K562 (cell line): ENCODE data around the gene LTA4H. TPM values are rescaled to one million over a fixed set of nuclear protein-coding genes. Genes with fewer than 3 reads are reported as not detected.

Experiments
- ATAC-seq: fragments of 200-7000 bp; cut with Tn5 transposase; 3 replicates; pipeline ENCODE4 v1.9.1; 2020; ENCODE audit warnings: moderate library complexity
- BruUV-seq: library from RNA; stranded (reverse); fragments of 400-500 nt; replicated peaks from 2 replicates; lab custom pipeline; 2021; lab: Mats Ljungman, UMichigan
- CTCF ChIA-PET: fragments of 300-600 bp; formaldehyde crosslinking; extraction: SDS; loops from one replicate; lab custom pipeline; 2021; ENCODE audit warnings: low intra/inter-chr PET ratio; lab: Yijun Ruan, JAX
- POLR2A ChIA-PET: fragments of 300-600, 350-650 bp; sonication (Branson Sonifier 250); formaldehyde crosslinking; extraction: SDS; loops from one replicate; lab custom pipeline; 2021; ENCODE audit warnings: antibody characterized with exemption, inconsistent platforms; lab: Yijun Ruan, JAX
- DNase-seq, 4 experiments: peaks; one replicate each; pipeline versions ENCODE4 v3.0.0 to v3.0.0-alpha.2; 2011 to 2018; ENCODE audit warnings: low spot score in 3 of 4, mixed read lengths in 3 of 4; ENCODE audit errors: extremely low read depth in 1 of 4
- FAIRE-seq: peaks from 2 replicates; lab custom pipeline; 2011; peaks lifted over from hg19 to GRCh38; lab: Jason Lieb, UNC
- H2AFZ ChIP-seq: 2 replicates; pipeline ENCODE4 v1.6.0; 2011; ENCODE audit warnings: low read depth, low read length, control low read depth, inconsistent platforms
- H3K27ac ChIP-seq: fragments of 200-600 bp; 3 replicates; pipeline ENCODE4 v1.8.0; 2011; ENCODE audit warnings: low read depth, mild to moderate bottlenecking, control low read depth, inconsistent platforms, low read length, moderate library complexity, mixed read lengths; ENCODE audit errors: extremely low read depth
- H3K27me3 ChIP-seq, 2 experiments: fragments of 300-600 bp in 1 of 2; 2 replicates in 1 of 2; 3 replicates in 1 of 2; pipeline versions ENCODE4 v1.6.0 to v1.8.0; 2011; ENCODE audit warnings: inconsistent platforms in 2 of 2, low read length in 2 of 2, mild to moderate bottlenecking in 1 of 2, mixed read lengths in 1 of 2, moderate library complexity in 1 of 2; ENCODE audit not compliant: control insufficient read depth in 2 of 2, insufficient read depth in 2 of 2
- H3K36me3 ChIP-seq: fragments of 300-600 bp; 3 replicates; pipeline ENCODE4 v1.8.0; 2011; ENCODE audit warnings: mild to moderate bottlenecking, low read length, inconsistent platforms; ENCODE audit not compliant: control insufficient read depth, insufficient read depth
- H3K4me1 ChIP-seq, 2 experiments: fragments of 200-600 bp in 1 of 2; replicated peaks in 1 of 2; 2 replicates in 1 of 2; 3 replicates in 1 of 2; pipeline versions ENCODE4 v1.5.1 to v1.8.0; 2011; ENCODE audit warnings: inconsistent platforms in 2 of 2, low read length in 2 of 2, mild to moderate bottlenecking in 1 of 2, mixed read lengths in 1 of 2, moderate library complexity in 1 of 2; ENCODE audit not compliant: control insufficient read depth in 2 of 2, insufficient read depth in 2 of 2
- H3K4me2 ChIP-seq: 2 replicates; pipeline ENCODE4 v1.6.1; 2011; ENCODE audit warnings: low read length, control low read depth, inconsistent platforms, mixed read lengths; ENCODE audit not compliant: insufficient read depth
- H3K4me3 ChIP-seq: fragments of 200-600 bp; sonication (generic), shearing (Covaris generic); 2 replicates; pipeline ENCODE4 v1.5.1; 2016; ENCODE audit warnings: control low read depth, inconsistent platforms
- H3K79me2 ChIP-seq: fragments of 200-600 bp; 3 replicates; pipeline ENCODE4 v1.8.0; 2011; ENCODE audit warnings: low read length, inconsistent platforms; ENCODE audit not compliant: control insufficient read depth, insufficient read depth
- H3K9ac ChIP-seq, 2 experiments: 2 replicates each; pipeline versions ENCODE4 v1.6.0 to v1.6.1; 2011; ENCODE audit warnings: low read depth in 2 of 2, low read length in 2 of 2, control low read depth in 1 of 2, inconsistent platforms in 1 of 2, mild to moderate bottlenecking in 1 of 2, mixed read lengths in 1 of 2; ENCODE audit not compliant: insufficient read depth in 1 of 2
- H3K9me1 ChIP-seq: one replicate; pipeline ENCODE4 v1.6.0; 2011; ENCODE audit warnings: inconsistent platforms, mild to moderate bottlenecking, low read length, moderate library complexity; ENCODE audit not compliant: control insufficient read depth, insufficient read depth
- H3K9me3 ChIP-seq: replicated peaks from 2 replicates; pipeline ENCODE4 v1.5.1; 2011; ENCODE audit warnings: low read depth, low read length, inconsistent platforms; ENCODE audit not compliant: control insufficient read depth, insufficient read depth
- H4K20me1 ChIP-seq: replicated peaks from 2 replicates; pipeline ENCODE4 v1.6.1; 2011; ENCODE audit warnings: low read length, inconsistent platforms, mixed read lengths; ENCODE audit not compliant: control insufficient read depth, insufficient read depth
- KAT2B ChIP-seq: IDR thresholded peaks from one replicate; pipeline ENCODE4 v1.6.1; 2012; ENCODE audit warnings: low read depth, mild to moderate bottlenecking, control low read depth, inconsistent platforms, low read length, moderate library complexity
- REST ChIP-seq, 2 experiments: fragments of 450-650 bp; formaldehyde crosslinking in 1 of 2; IDR thresholded peaks; 2 replicates each; pipeline versions ENCODE4 v1.4.0 to v1.6.1; 2014 to 2020; ENCODE audit warnings: mild to moderate bottlenecking in 2 of 2, borderline replicate concordance in 1 of 2, low read depth in 1 of 2
- ZBTB33 ChIP-seq: sonication (generic); formaldehyde crosslinking; IDR thresholded peaks from 2 replicates; pipeline ENCODE4 v1.8.1; 2023; ENCODE audit warnings: mild to moderate bottlenecking, missing genetic modification reagents
- WGBS: fragments of 100-300 bp; shearing (Covaris generic); methylation state at CpG from one replicate; pipeline ENCODE4 v1.1.6; 2016; ENCODE audit warnings: low coverage, mixed read lengths; ENCODE audit not compliant: insufficient coverage; ENCODE audit errors: missing lambda C conversion rate; 5-methylcytosine and 5-hydroxymethylcytosine counted together
- in situ Hi-C: fragments of 300-500 bp; cut with MboI; formaldehyde crosslinking; loops from 4 replicates; pipeline ENCODE4 v1.15.0; 2018; ENCODE audit warnings: inconsistent platforms, mixed read lengths
- intact Hi-C: fragments of 100-400 bp; cut with micrococcal nuclease; formaldehyde crosslinking; loops from 2 replicates; pipeline ENCODE4 v1.14.2; 2022
- polyA plus RNA-seq, 8 experiments: library from polyadenylated mRNA; depleted of rRNA in 4 of 8; stranded (reverse) in 5 of 8; unstranded in 3 of 8; fragments of >200 nt; fragmentation: Nextera tagmentation in 2 of 8; fragmentation: Illumina TruSeq in 1 of 8; extraction: Ambion mirVana in 2 of 8; extraction: Trizol in 1 of 8; gene quantifications; 2 replicates each; pipeline versions ENCODE4 v1.2.1 to v1.2.3, GENCODE V29; 2011 to 2014; ENCODE audit warnings: inconsistent platforms in 1 of 8, missing spikeins in 1 of 8
- total RNA-seq, 7 experiments: library from RNA; depleted of rRNA in 6 of 7; stranded (reverse); fragments of >200 nt in 6 of 7; fragmentation: Illumina TruSeq in 2 of 7; extraction: Trizol in 2 of 7; gene quantifications; 2 replicates each; pipeline versions ENCODE4 v1.2.1 to v1.2.3, GENCODE V29; 2011 to 2021; ENCODE audit warnings: low replicate concordance in 1 of 7
- TF ChIP-seq, protein P1 (sequence below), 3 experiments: IDR thresholded peaks in 2 of 3; conservative IDR thresholded peaks in 1 of 3; 2 replicates each; pipeline ENCODE4 v1.5.1; 2011 to 2012; ENCODE audit warnings: low read length in 3 of 3, mild to moderate bottlenecking in 3 of 3, control low read depth in 2 of 3, improper control_type of control experiment in 1 of 3, inconsistent platforms in 1 of 3, low read depth in 1 of 3, mixed read lengths in 1 of 3, moderate library complexity in 1 of 3; ENCODE audit not compliant: insufficient read depth in 2 of 3

The LTA4H gene
- total and polyA plus RNA-seq, 9 of the 15 experiments (the other 6 are each of a cell fraction or from before 2014, with no cell fraction given): 25.2 to 58.1 (median 40.5) TPM

GRCh38 chr12:96060041-96060440 lies 24.7 kb upstream of the LTA4H start (continued):
- no peak for TF ChIP-seq KAT2B
- no peak for TF ChIP-seq ZBTB33 (CRISPR knock-in tag)

GRCh38 chr12:96057986-96058553 lies 22.7 kb upstream of the LTA4H start:
- no peaks in the 10 kb centered on the region for H3K4me1 ChIP-seq
- H3K9ac ChIP-seq: no peak overlapping the region
- no peak overlapping the region for H3K4me2 ChIP-seq
- BruUV-seq: no TSS peak
- H3K79me2 ChIP-seq: no peaks in the 10 kb centered on the region
- H2AFZ ChIP-seq: no peak overlapping the region
- no peaks in the 10 kb centered on the region for H3K9me3 ChIP-seq
- ChIA-PET POLR2A (no interaction called here), CTCF (interaction anchor here (0.5 kb wide), 1 partner anchor 42 kb away, joined by 3 read pairs; no protein-coding TSS in a partner anchor)
- H3K36me3 ChIP-seq: no peaks in the 10 kb centered on the region
- DNase-seq: no peak
- H3K4me3 ChIP-seq: no peak overlapping the region
- H3K27ac ChIP-seq: no peak overlapping the region
- no peak for FAIRE-seq
- no peaks in the 10 kb centered on the region for H3K9me1 ChIP-seq
- H3K27me3 ChIP-seq: no peaks in the 10 kb centered on the region
- 3% methylated on average over 4 of the region's 4 CpGs for whole genome bisulfite sequencing
- in situ Hi-C loops: no loop called here
- H4K20me1 ChIP-seq: no peaks in the 10 kb centered on the region
- ATAC-seq: no peak
- intact Hi-C loops: loop anchor here (5.0 kb wide), 1 partner anchor 141 kb away; no protein-coding TSS in a partner anchor
- TF ChIP-seq REST (IDR thresholded peaks at IDR 0.05; ENCODE audit: borderline replicate concordance) (peak; percentile 42; the same call in 1 of the 2 replicates), REST (CRISPR knock-in tag; IDR thresholded peaks at IDR 0.05; ENCODE audit: low read depth) (no peak)
- TF ChIP-seq, protein P1, sequence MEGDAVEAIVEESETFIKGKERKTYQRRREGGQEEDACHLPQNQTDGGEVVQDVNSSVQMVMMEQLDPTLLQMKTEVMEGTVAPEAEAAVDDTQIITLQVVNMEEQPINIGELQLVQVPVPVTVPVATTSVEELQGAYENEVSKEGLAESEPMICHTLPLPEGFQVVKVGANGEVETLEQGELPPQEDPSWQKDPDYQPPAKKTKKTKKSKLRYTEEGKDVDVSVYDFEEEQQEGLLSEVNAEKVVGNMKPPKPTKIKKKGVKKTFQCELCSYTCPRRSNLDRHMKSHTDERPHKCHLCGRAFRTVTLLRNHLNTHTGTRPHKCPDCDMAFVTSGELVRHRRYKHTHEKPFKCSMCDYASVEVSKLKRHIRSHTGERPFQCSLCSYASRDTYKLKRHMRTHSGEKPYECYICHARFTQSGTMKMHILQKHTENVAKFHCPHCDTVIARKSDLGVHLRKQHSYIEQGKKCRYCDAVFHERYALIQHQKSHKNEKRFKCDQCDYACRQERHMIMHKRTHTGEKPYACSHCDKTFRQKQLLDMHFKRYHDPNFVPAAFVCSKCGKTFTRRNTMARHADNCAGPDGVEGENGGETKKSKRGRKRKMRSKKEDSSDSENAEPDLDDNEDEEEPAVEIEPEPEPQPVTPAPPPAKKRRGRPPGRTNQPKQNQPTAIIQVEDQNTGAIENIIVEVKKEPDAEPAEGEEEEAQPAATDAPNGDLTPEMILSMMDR (IDR thresholded peaks at IDR 0.05 in 2 of 3, conservative IDR thresholded peaks at IDR 0.05 in 1 of 3; ENCODE audit: insufficient read depth in 2 of 3, low read depth in 1 of 3, low read length in 3 of 3): peak in 2 of 3 experiments; percentile 11 to 38; a peak in 2 of 6 replicates
